Esophagus muscularis mucosa (tissue), 4 donors: Measurements from ENCODE around the gene PRKCG. TPM values are rescaled to one million over a fixed set of nuclear protein-coding genes. Genes with fewer than 3 reads are reported as not detected.
A peak's percentile ranks its signal among the peaks of the same experiment; 100 is the strongest.

ENCODE experiments used
- DNase-seq: peaks from one replicate; pipeline ENCODE4 v3.0.0-alpha.2; 2017; ENCODE audit errors: extremely low spot score
- H3K27ac ChIP-seq, 4 donors: fragments of 200-600 bp; sonication (generic); replicated peaks in 1 of 4; 1 replicate in 3 of 4; 2 replicates in 1 of 4; pipeline ENCODE4 v1.5.1; 2016 to 2019; ENCODE audit warnings: mild to moderate bottlenecking in 1 of 4
- H3K27me3 ChIP-seq, 4 donors: fragments of 200-600 bp; sonication (generic); one replicate each; pipeline versions ENCODE4 v1.5.1 to v1.6.0; 2016 to 2019
- H3K36me3 ChIP-seq, 4 donors: fragments of 200-600 bp; sonication (generic); one replicate each; pipeline ENCODE4 v1.5.1; 2016 to 2019
- H3K4me1 ChIP-seq, 4 donors: fragments of 200-600 bp; sonication (generic); one replicate each; pipeline ENCODE4 v1.5.1; 2016 to 2019
- H3K4me3 ChIP-seq, 4 donors: fragments of 200-600 bp; sonication (generic); 1 replicate in 2 of 4; 2 replicates in 2 of 4; pipeline ENCODE4 v1.5.1; 2016 to 2019; ENCODE audit warnings: mild to moderate bottlenecking in 4 of 4, moderate library complexity in 1 of 4
- H3K9me3 ChIP-seq, 4 donors: fragments of 200-600 bp; sonication (generic); 1 replicate in 3 of 4; 2 replicates in 1 of 4; pipeline ENCODE4 v1.5.1; 2016 to 2019
- EP300 ChIP-seq: sonication (generic); formaldehyde crosslinking; IDR thresholded peaks from one replicate; pipeline ENCODE4 v1.6.1; 2017; ENCODE audit warnings: antibody characterized with exemption
- POLR2A ChIP-seq: fragments of 450-650 bp; IDR thresholded peaks from one replicate; pipeline ENCODE4 v1.6.1; 2017; ENCODE audit warnings: antibody characterized with exemption, moderate library complexity, mild to moderate bottlenecking, low read depth
- POLR2AphosphoS5 ChIP-seq, 2 donors: sonication (generic); formaldehyde crosslinking; IDR thresholded peaks; one replicate each; pipeline ENCODE4 v1.6.1; 2017; ENCODE audit warnings: antibody characterized with exemption in 2 of 2
- WGBS: methylation state at CpG from one replicate; pipeline ENCODE4 v1.1.5; 2018; 5-methylcytosine and 5-hydroxymethylcytosine counted together
- intact Hi-C: fragments of 100-400 bp; cut with DNase I; formaldehyde crosslinking; loops from one replicate; pipeline ENCODE4 v1.15.1; 2023
- total RNA-seq, 4 donors: library from RNA; depleted of rRNA; stranded (reverse); fragments of >200 nt; gene quantifications; one replicate each; pipeline versions ENCODE4 v1.1.0 to v1.2.1, GENCODE V29; 2016
- TF ChIP-seq, protein P1 (sequence below), 3 experiments: fragments of 200-600 bp in 2 of 3; fragments of 450-650 bp in 1 of 3; sonication (generic) in 2 of 3; IDR thresholded peaks; one replicate each; pipeline ENCODE4 v1.5.1; 2017 to 2019; ENCODE audit warnings: antibody characterized with exemption in 3 of 3, mild to moderate bottlenecking in 2 of 3, moderate library complexity in 1 of 3

PRKCG gene
- total RNA-seq, 4 donors from 2014 or later: not detected

DNA sequence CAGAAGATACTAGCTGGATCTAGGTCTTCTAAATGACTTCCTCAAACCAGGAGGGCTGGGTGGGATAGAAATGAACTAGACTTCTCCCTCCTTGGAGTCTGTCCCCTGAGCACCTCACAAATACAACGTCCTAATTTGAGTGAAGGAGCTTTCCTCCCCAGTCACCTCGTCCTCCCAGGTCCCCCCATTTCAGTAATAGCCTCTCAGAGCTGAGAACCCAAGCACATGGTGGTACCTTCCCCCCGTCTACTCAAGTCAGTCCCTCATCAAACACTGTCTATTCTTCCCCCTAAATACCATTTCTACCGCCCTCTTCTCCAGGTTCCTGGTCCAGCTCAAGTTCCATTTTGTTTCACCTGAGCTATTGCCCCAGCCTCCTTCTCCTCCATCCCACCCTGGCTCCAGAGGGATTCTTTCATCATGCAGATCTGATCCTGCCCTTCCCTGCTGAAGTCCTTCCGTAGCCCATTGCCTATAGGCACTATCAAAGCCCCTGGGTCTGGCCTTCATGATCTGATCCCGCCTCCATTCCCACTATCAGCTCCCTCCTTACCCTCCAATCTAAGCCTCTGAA lies 5.3 kb upstream of the PRKCG start:
- H3K4me1 ChIP-seq: peaks cover 26 to 78% (median 64%) of the 10 kb centered on the region in 4 donors
- intact Hi-C loops: loop anchor here (10.0 kb wide), 1 partner anchor 228 kb away; the partner anchor contains the start of genes NDUFA3 and OSCAR
- no peak overlapping the region for H3K27ac ChIP-seq
- no peak overlapping the region for H3K4me3 ChIP-seq
- peaks cover 17 to 51% (median 42%) of the 10 kb centered on the region in 4 donors for H3K36me3 ChIP-seq
- no peak for TF ChIP-seq POLR2AphosphoS5 (IDR thresholded peaks at IDR 0.05)
- no peak for TF ChIP-seq EP300
- TF ChIP-seq POLR2A: no peak
- TF ChIP-seq, protein P1, sequence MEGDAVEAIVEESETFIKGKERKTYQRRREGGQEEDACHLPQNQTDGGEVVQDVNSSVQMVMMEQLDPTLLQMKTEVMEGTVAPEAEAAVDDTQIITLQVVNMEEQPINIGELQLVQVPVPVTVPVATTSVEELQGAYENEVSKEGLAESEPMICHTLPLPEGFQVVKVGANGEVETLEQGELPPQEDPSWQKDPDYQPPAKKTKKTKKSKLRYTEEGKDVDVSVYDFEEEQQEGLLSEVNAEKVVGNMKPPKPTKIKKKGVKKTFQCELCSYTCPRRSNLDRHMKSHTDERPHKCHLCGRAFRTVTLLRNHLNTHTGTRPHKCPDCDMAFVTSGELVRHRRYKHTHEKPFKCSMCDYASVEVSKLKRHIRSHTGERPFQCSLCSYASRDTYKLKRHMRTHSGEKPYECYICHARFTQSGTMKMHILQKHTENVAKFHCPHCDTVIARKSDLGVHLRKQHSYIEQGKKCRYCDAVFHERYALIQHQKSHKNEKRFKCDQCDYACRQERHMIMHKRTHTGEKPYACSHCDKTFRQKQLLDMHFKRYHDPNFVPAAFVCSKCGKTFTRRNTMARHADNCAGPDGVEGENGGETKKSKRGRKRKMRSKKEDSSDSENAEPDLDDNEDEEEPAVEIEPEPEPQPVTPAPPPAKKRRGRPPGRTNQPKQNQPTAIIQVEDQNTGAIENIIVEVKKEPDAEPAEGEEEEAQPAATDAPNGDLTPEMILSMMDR (IDR thresholded peaks at IDR 0.05): no peak
- no peaks in the 10 kb centered on the region for H3K9me3 ChIP-seq
- DNase-seq: no peak
- WGBS: 78% methylated on average over 5 of the region's 6 CpGs
- peaks cover 0 to 23% (median 4%) of the 10 kb centered on the region in 4 donors for H3K27me3 ChIP-seq

DNA sequence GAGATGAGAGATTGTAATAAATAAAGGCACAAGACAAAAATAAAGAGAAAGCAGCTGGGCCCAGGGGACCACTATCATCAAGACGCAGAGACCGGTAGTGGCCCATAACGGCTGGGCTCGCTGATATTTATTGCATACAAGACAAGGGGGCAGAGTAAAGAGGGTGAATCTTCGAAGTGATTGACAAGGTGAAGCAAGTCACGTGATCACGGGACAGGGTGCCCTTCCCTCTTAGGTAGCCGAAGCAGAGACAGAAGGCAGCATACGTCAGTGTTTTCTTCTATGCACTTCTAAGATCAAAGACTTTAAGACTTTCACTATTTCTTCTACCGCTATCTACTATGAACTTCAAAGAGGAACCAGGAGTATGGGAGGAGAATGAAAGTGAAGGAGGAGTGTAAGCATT lies 4.6 kb upstream of the PRKCG start:
- H3K4me3 ChIP-seq: no peak overlapping the region
- peaks cover 17 to 45% (median 39%) of the 10 kb centered on the region in 4 donors for H3K36me3 ChIP-seq
- intact Hi-C loops: loop anchor here (10.0 kb wide), 1 partner anchor 227 kb away; the partner anchor contains the start of genes NDUFA3 and OSCAR
- WGBS: 62% methylated on average over 10 of the region's 10 CpGs
- no peaks in the 10 kb centered on the region for H3K9me3 ChIP-seq
- H3K27ac ChIP-seq: no peak overlapping the region
- peak in 1 of 2 donors; percentile 71 for TF ChIP-seq POLR2AphosphoS5 (IDR thresholded peaks at IDR 0.05)
- TF ChIP-seq, protein P1 (IDR thresholded peaks at IDR 0.05): no peak
- H3K27me3 ChIP-seq: peaks cover 0 to 29% (median 10%) of the 10 kb centered on the region in 4 donors
- H3K4me1 ChIP-seq: peaks cover 32 to 78% (median 64%) of the 10 kb centered on the region in 4 donors
- DNase-seq: no peak

DNA sequence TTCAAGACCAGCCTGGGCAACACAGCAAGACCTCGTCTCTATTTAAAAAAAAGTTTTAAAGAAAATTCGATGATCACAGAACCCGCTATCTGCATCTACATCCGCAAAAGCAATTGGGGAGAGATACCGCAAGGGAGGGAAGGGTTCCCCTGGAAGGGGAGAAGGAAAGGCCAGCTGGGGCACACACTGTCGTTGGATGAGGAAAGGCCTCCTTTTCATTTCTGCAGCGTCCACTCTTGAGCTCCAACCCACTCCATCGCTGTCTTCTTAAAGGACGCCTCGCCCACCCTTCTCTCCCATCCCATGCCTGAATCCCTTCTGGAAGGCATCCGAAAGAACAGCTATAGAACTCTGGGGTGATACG lies 3.2 kb upstream of the PRKCG start:
- H3K4me3 ChIP-seq: peak overlapping the region; percentile 49 to 62 (median 52)
- peaks cover 12 to 31% (median 25%) of the 10 kb centered on the region in 4 donors for H3K36me3 ChIP-seq
- no peak for DNase-seq
- peaks cover 31 to 78% (median 60%) of the 10 kb centered on the region in 4 donors for H3K4me1 ChIP-seq
- no peak overlapping the region for H3K27ac ChIP-seq
- TF ChIP-seq POLR2AphosphoS5 (IDR thresholded peaks at IDR 0.05) (no peak), EP300 (no peak), POLR2A (no peak)
- TF ChIP-seq, protein P1 (IDR thresholded peaks at IDR 0.05): no peak
- WGBS: 50% methylated on average over 12 of the region's 12 CpGs
- intact Hi-C loops: loop anchor here (10.0 kb wide), 1 partner anchor 226 kb away; the partner anchor contains the start of genes NDUFA3 and OSCAR
- H3K27me3 ChIP-seq: peaks cover 4 to 43% (median 24%) of the 10 kb centered on the region in 4 donors
- no peaks in the 10 kb centered on the region for H3K9me3 ChIP-seq

DNA sequence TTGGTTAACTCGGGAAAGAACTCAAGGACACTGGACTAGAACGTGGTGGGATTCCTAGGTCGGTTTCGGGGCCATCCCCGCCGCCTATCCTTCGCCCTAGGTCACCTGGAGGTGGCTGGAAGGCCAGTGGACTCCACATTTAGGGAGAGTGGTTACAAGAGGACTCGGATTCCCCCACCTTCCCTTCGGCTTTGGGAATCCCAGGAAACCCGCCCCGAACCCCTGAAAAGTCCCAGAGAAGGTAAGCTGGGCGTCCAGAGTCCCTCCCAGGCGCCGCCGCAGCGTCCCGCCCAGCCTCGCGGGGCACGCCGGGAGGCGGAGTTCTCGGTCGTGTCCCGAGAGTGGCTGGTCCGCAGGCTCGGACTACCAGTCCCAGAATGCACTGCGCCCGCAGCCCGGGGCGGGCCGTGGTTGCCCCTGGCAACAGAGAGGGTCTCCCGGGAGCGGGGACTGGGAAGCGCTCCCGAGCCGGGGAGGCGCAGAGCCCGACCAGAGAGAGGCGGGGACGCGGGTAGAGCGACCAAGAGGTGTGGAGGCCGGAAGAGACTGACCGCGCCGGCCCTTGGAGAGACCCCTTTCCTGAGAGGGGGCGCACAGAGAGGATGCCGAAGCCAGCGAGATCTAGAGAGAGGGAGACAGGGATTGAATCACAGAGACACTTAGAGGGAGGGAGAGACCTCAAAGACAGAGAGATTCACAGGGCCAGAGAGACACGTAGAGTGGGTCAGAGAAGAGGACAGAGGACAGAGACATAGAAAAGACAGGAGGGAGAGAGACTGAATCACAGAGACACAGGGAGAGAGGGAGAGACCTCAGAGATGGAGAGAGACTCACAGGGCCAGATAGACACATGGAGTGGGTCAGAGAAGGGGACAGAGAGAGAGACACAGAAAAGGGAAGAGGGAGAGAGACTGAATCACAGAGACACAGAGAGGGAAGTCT lies 2.6 kb upstream of the PRKCG start:
- Histone ChIP-seq H3K9me3 (no peaks in the 10 kb centered on the region), H3K27ac (no peak overlapping the region), H3K4me3 (peak overlapping the region; percentile 49 to 62 (median 52)), H3K36me3 (peaks cover 5 to 24% (median 18%) of the 10 kb centered on the region in 4 donors), H3K4me1 (peaks cover 28 to 72% (median 54%) of the 10 kb centered on the region in 4 donors), H3K27me3 (peaks cover 4 to 50% (median 30%) of the 10 kb centered on the region in 4 donors)
- 2% methylated on average over 21 of the region's 51 CpGs for WGBS
- TF ChIP-seq EP300: no peak
- TF ChIP-seq POLR2A: no peak
- TF ChIP-seq POLR2AphosphoS5 (IDR thresholded peaks at IDR 0.05): peak; percentile 42 to 86
- TF ChIP-seq, protein P1 (IDR thresholded peaks at IDR 0.05): peak in 1 of 3 experiments; percentile 8
- intact Hi-C loops: loop anchor here (5.0 to 10.0 kb wide), 2 partner anchors 32 to 225 kb away; partner anchors contain the start of genes NDUFA3 and OSCAR
- peak; percentile 96 for DNase-seq
